Type B pancreatic cell (in vitro differentiated cells): ENCODE measurements around the gene AGAP3. TPM values are rescaled to one million over a fixed set of nuclear protein-coding genes. Genes with fewer than 3 reads are reported as not detected.

Source experiments
- DNase-seq: peaks from one replicate; pipeline ENCODE4 v3.0.0; 2021; ENCODE audit warnings: mixed read lengths; ENCODE audit not compliant: unreplicated experiment; ENCODE audit errors: extremely low spot score
- H3K27ac Mint-ChIP-seq: 2 replicates; pipeline ENCODE4 v1.8.0; 2021; ENCODE audit warnings: mild to moderate bottlenecking, mixed read lengths
- H3K27me3 Mint-ChIP-seq: 2 replicates; pipeline ENCODE4 v1.8.0; 2021; ENCODE audit warnings: mixed read lengths
- H3K36me3 Mint-ChIP-seq: 2 replicates; pipeline ENCODE4 v1.8.0; 2021; ENCODE audit warnings: mixed read lengths
- H3K4me1 Mint-ChIP-seq: one replicate; pipeline ENCODE4 v1.8.0; 2021; ENCODE audit warnings: mixed read lengths; ENCODE audit not compliant: unreplicated experiment
- H3K4me3 Mint-ChIP-seq: 2 replicates; pipeline ENCODE4 v1.8.0; 2021; ENCODE audit warnings: mild to moderate bottlenecking, mixed read lengths
- H3K9me3 Mint-ChIP-seq: 2 replicates; pipeline ENCODE4 v1.8.0; 2021; ENCODE audit warnings: mixed read lengths
- total RNA-seq: library from RNA; stranded (reverse); gene quantifications from 2 replicates; pipeline ENCODE4 v1.2.1, GENCODE V29; 2021; ENCODE audit warnings: low replicate concordance
- TF ChIP-seq, protein P1 (sequence below): fragments of 200-600 bp; sonication (generic); conservative IDR thresholded peaks from 2 replicates; pipeline ENCODE4 v1.5.0; 2021; ENCODE audit warnings: antibody characterized with exemption, mild to moderate bottlenecking

Gene AGAP3
- total RNA-seq, 1 donor from 2014 or later, result 114 TPM

DNA sequence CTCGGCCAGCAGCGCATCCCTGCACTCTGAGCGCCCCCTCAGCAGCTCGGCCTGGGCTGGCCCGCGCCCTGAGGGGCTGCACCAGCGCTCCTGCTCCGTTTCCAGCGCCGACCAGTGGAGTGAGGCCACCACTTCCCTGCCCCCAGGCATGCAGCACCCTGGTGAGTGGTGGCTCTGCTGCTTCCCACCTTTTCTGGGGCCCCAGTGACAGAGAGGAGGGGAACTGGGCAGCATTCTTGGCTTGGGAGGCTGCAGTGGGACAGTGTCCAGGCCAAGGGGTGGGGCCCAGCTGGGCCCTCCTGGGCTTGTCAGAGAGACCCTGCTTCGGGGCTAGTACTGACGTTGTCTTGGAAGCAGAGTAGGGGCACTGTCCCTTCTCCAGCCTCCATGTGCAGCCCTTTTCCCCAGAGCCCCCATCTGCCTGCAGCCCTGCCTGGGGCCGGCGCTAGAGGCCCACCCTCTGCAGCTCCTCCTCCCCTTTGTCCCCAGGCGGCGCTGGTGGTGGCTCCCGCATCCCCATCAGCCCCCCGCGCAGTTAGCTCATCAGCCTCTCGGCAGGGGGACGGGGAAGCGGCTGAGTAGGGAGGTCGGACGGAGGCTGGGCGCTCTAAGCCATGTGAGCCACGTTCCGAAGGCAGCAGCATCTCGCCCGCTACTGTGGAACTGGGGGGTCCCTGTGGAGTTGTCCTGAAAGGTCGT is 52.0 kb downstream of the AGAP3 start:
- H3K4me3 Mint-ChIP-seq, result no peak overlapping the region
- H3K27me3 Mint-ChIP-seq, result no peaks in the 10 kb centered on the region
- TF ChIP-seq, protein P1, sequence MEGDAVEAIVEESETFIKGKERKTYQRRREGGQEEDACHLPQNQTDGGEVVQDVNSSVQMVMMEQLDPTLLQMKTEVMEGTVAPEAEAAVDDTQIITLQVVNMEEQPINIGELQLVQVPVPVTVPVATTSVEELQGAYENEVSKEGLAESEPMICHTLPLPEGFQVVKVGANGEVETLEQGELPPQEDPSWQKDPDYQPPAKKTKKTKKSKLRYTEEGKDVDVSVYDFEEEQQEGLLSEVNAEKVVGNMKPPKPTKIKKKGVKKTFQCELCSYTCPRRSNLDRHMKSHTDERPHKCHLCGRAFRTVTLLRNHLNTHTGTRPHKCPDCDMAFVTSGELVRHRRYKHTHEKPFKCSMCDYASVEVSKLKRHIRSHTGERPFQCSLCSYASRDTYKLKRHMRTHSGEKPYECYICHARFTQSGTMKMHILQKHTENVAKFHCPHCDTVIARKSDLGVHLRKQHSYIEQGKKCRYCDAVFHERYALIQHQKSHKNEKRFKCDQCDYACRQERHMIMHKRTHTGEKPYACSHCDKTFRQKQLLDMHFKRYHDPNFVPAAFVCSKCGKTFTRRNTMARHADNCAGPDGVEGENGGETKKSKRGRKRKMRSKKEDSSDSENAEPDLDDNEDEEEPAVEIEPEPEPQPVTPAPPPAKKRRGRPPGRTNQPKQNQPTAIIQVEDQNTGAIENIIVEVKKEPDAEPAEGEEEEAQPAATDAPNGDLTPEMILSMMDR, result no peak
- H3K36me3 Mint-ChIP-seq, result peaks cover 12% of the 10 kb centered on the region
- DNase-seq, result no peak
- no peak overlapping the region for H3K27ac Mint-ChIP-seq
- peaks cover 24% of the 10 kb centered on the region for H3K4me1 Mint-ChIP-seq
- no peaks in the 10 kb centered on the region for H3K9me3 Mint-ChIP-seq

DNA sequence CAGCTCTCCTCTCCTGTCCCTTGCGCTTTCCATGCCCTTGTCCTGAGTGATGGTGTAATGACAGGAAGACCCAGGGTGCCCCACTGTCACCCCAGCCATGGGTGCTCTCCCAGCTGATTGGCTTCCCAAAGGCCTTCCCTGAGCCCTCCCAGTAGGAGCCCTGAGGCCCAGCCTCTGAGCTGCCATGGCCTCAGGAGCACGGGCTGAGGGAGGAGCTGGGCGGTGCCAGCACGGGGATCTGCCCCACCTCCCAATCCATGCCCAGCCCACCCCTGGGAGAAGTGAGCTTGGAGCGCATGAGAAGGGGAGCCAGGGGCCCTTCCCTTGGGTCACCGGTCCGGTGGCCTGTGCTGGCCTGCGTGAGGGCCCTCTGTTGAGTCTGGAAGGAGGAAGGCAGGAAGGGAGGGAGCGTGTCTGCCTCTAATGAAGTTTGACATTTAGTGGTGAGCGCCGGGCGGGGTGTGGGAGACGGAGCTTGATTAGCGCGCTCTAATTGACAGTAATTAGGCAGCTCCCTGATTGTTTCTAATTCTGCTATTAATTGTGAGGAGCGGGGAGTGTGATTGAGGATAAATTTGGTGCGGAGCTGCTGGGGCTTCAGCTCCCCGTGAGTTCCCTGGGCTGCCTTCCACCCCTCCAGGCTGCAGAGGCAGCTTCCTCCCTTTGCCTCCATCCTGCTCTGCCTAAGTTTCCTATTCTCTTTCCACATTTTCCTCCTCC is 53.0 kb downstream of the AGAP3 start:
- Mint-ChIP-seq H3K27me3 (no peaks in the 10 kb centered on the region), H3K4me1 (peaks cover 24% of the 10 kb centered on the region), H3K36me3 (peaks cover 19% of the 10 kb centered on the region), H3K4me3 (no peak overlapping the region), H3K27ac (no peak overlapping the region), H3K9me3 (no peaks in the 10 kb centered on the region)
- DNase-seq, result no peak
- TF ChIP-seq, protein P1, result no peak

DNA sequence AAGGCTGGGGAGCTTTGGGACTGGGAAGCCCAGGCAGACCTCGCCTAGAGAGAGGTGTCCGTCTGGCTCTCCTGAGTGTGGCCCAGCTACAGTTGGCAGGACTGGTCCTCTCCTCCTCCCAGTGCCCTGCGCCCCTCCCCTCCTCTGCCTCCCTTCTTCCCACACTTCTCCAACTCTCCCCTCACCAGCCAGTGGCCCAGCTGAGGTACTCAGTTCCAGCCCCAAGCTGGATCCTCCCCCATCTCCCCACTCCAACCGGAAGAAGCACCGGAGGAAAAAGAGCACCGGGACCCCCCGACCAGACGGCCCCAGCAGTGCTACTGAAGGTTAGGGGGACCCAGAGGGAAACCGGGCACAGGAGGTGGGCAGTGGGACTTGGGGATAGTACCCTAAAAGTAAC is 53.5 kb downstream of the AGAP3 start:
- H3K27me3 Mint-ChIP-seq, result no peaks in the 10 kb centered on the region
- H3K36me3 Mint-ChIP-seq, result peaks cover 22% of the 10 kb centered on the region
- TF ChIP-seq, protein P1, result no peak
- no peaks in the 10 kb centered on the region for H3K9me3 Mint-ChIP-seq
- H3K4me1 Mint-ChIP-seq, result peaks cover 24% of the 10 kb centered on the region
- no peak overlapping the region for H3K27ac Mint-ChIP-seq
- no peak for DNase-seq
- no peak overlapping the region for H3K4me3 Mint-ChIP-seq

GRCh38 chr7:151140826-151141225 is 54.6 kb downstream of the AGAP3 start:
- H3K4me1 Mint-ChIP-seq, result peaks cover 24% of the 10 kb centered on the region

GRCh38 chr7:151141311-151141854 is 55.1 kb downstream of the AGAP3 start:
- H3K4me1 Mint-ChIP-seq, result peaks cover 20% of the 10 kb centered on the region
- no peaks in the 10 kb centered on the region for H3K27me3 Mint-ChIP-seq
- DNase-seq, result no peak
- H3K36me3 Mint-ChIP-seq, result peaks cover 22% of the 10 kb centered on the region
- H3K27ac Mint-ChIP-seq, result peak overlapping the region; percentile 16
- TF ChIP-seq, protein P1, result no peak
- no peaks in the 10 kb centered on the region for H3K9me3 Mint-ChIP-seq
- no peak overlapping the region for H3K4me3 Mint-ChIP-seq

More at GRCh38 chr7:151140826-151141225, 54.6 kb downstream of the AGAP3 start:
- H3K27ac Mint-ChIP-seq, result no peak overlapping the region
- no peak for DNase-seq
- no peak overlapping the region for H3K4me3 Mint-ChIP-seq
- H3K9me3 Mint-ChIP-seq, result no peaks in the 10 kb centered on the region
- TF ChIP-seq, protein P1, result no peak
- no peaks in the 10 kb centered on the region for H3K27me3 Mint-ChIP-seq
- peaks cover 22% of the 10 kb centered on the region for H3K36me3 Mint-ChIP-seq
